ENCODE measurements around the gene KRT14. TPM values are rescaled to one million over a fixed set of nuclear protein-coding genes. Genes with fewer than 3 reads are reported as not detected.

The KRT14 gene
- total and polyA plus RNA-seq, 2 of the 4 experiments (the other 2 are of a cell fraction) = not detected

- Histone ChIP-seq H2AK9ac (replicated peaks; ENCODE audit: low read depth, low read length, poor library complexity) (peak overlapping the region; percentile 81), H2BK120ac (ENCODE audit: low read depth, low read length) (peak overlapping the region; percentile 84), H2BK20ac (ENCODE audit: low read depth, low read length) (peak overlapping the region; percentile 87), H3K4me1 (ENCODE audit: control insufficient read depth, insufficient read depth, low read length) (peaks cover 16% of the 10 kb centered on the region), H3K4me3 (ENCODE audit: insufficient read depth, low read depth, low read length) (no peak overlapping the region), H4K20me1 (ENCODE audit: insufficient read depth, low read length) (no peaks in the 10 kb centered on the region), H3K79me1 (ENCODE audit: low read depth in 1 of 2, low read length in 2 of 2) (no peaks in the 10 kb centered on the region), H2AFZ (replicated peaks; ENCODE audit: low read length, poor library complexity) (peak overlapping the region; percentile 81), H3K36me3 (ENCODE audit: control insufficient read depth, insufficient read depth, low read length) (no peaks in the 10 kb centered on the region), H4K5ac (ENCODE audit: low read depth, low read length) (peak overlapping the region; percentile 45; the same call in 1 of the 2 replicates), H4K91ac (ENCODE audit: insufficient read depth, low read depth, low read length) (peak overlapping the region; percentile 93), H3K9me3 (ENCODE audit: control insufficient read depth, insufficient read depth, low read length) (no peaks in the 10 kb centered on the region), H3K23ac (ENCODE audit: low read depth, low read length) (peak overlapping the region; percentile 60; the same call in 1 of the 2 replicates), H3K27me3 (ENCODE audit: control insufficient read depth, insufficient read depth, low read length) (no peaks in the 10 kb centered on the region), H3K18ac (ENCODE audit: low read depth, low read length) (peak overlapping the region; percentile 62), H3K9ac (ENCODE audit: low read depth, low read length) (no peak overlapping the region), H3K9me1 (ENCODE audit: insufficient read depth, low read length) (peaks cover 11% of the 10 kb centered on the region), H2BK5ac (ENCODE audit: low read depth, low read length, poor library complexity, severe bottlenecking) (peak overlapping the region; percentile 85), H3K56ac (ENCODE audit: extremely low read depth, insufficient read depth, low read length) (peak overlapping the region; percentile 45; the same call in 1 of the 2 replicates), H3K4ac (ENCODE audit: low read depth, low read length) (peak overlapping the region; percentile 83), H3K14ac (replicated peaks; ENCODE audit: low read depth, low read length) (peak overlapping the region; percentile 64), H3K27ac (ENCODE audit: insufficient read depth, low read length) (peak overlapping the region; percentile 21), H3K4me2 (ENCODE audit: low read depth, low read length) (peak overlapping the region; percentile 8; the same call in 1 of the 2 replicates), H2AK5ac (ENCODE audit: low read depth, low read length) (peak overlapping the region; percentile 94), H4K8ac (ENCODE audit: low read depth in 2 of 2, low read length in 2 of 2) (peak overlapping the region; percentile 62 to 75; a peak in 3 of 4 replicates), H2BK15ac (ENCODE audit: low read depth, low read length) (peak overlapping the region; percentile 67; the same call in 2 of the 3 replicates)
- BruUV-seq (replicated peaks) = no TSS peak
- WGBS, 2 experiments (ENCODE audit: extremely low coverage in 2 of 2, insufficient read length in 1 of 2) = no CpG with 5 or more reads among the region's 5 CpGs
- in situ Hi-C loops (cut with MboI; ENCODE audit: low sequenced_read_pairs) (no loop called here), dilution Hi-C loops (cut with HindIII; ENCODE audit: low sequenced_read_pairs, unreplicated experiment) (no loop called here), intact Hi-C loops (cut with micrococcal nuclease) (no loop called here)
- TF ChIP-seq ELK1 (IDR thresholded peaks at IDR 0.05; ENCODE audit: borderline replicate concordance, low read depth, low read length) = no peak
- TF ChIP-seq CTCF (conservative IDR thresholded peaks at IDR 0.05; ENCODE audit: low read depth, low read length) = no peak
- TF ChIP-seq MXI1 (IDR thresholded peaks at IDR 0.05; ENCODE audit: borderline replicate concordance, low read depth, low read length) = no peak
- no peak for TF ChIP-seq POLR2A (IDR thresholded peaks at IDR 0.05; ENCODE audit: low read depth, low read length)
- no peak for TF ChIP-seq CHD1 (IDR thresholded peaks at IDR 0.05; ENCODE audit: low read depth, low read length)
- no peak for TF ChIP-seq NFE2L2 (IDR thresholded peaks at IDR 0.05; ENCODE audit: low read depth, low read length)
- TF ChIP-seq BHLHE40 (IDR thresholded peaks at IDR 0.05; ENCODE audit: low read depth, low read length) = no peak
- no peak for TF ChIP-seq USF2 (IDR thresholded peaks at IDR 0.05; ENCODE audit: low read depth, low read length)
- TF ChIP-seq FOS (IDR thresholded peaks at IDR 0.05; ENCODE audit: low read depth, low read length) = no peak
- TF ChIP-seq MAZ (IDR thresholded peaks at IDR 0.05; ENCODE audit: borderline replicate concordance, low read depth, low read length) = no peak
- TF ChIP-seq SMC3 (IDR thresholded peaks at IDR 0.05; ENCODE audit: low read depth, low read length) = no peak
- no peak for TF ChIP-seq RAD21 (IDR thresholded peaks at IDR 0.05; ENCODE audit: low read length)
- TF ChIP-seq RFX5 (IDR thresholded peaks at IDR 0.05; ENCODE audit: low read depth, low read length) = no peak
- ChIA-PET POLR2A (ENCODE audit: unreplicated experiment) (no interaction called here), CTCF (interaction anchor here (1.6 kb wide), 1 partner anchor 10 kb away, joined by 7 read pairs; no protein-coding TSS in a partner anchor)
- peak; percentile 59 for DNase-seq
- peak; percentile 88 for ATAC-seq (ENCODE audit: low read depth)
These were observed 48.1 kb downstream of the KRT14 start for GRCh38 chr17:41538565-41538991.

Measured in IMR-90 (cell line).